Stimulated activated CD4-positive, alpha-beta T cell treated with anti-CD3 and anti-CD28 coated beads, Interleukin-15, amount 100 ng/mL, for 1 hour (primary cell): ENCODE data around the gene GKN1.

Source experiments
- DNase-seq, 2 donors: peaks; one replicate each; pipeline ENCODE4 v3.0.0-alpha.2; 2020; ENCODE audit warnings: low read depth in 1 of 2, low spot score in 1 of 2

Gene GKN1

GRCh38 chr2:68959001-68959400, 15.4 kb upstream of the GKN1 start:
- no peak for DNase-seq

- DNase-seq, result no peak
These were observed 13.1 kb upstream of the GKN1 start for GRCh38 chr2:68961380-68961779.

DNA sequence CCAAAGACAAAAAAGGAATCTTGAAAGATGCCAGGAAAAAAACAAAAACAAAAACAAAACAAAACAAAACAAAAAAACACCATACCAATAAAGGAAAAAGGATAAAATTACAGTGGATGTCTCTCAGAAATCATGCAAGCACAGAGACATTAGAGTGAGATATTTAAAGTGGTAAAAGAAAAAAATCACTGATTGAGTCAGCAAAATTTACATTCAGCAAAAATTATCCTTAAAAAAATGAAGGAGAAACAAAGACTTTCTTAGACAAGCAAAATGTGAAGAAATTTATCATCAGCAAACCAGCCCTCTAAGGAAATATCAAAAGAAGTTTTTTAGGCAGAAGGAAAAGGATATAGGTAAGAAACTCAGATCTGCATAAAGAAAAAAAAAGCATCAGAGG, 10.2 kb upstream of the GKN1 start:
- no peak for DNase-seq

GRCh38 chr2:68968221-68968620, 6.2 kb upstream of the GKN1 start:
- no peak for DNase-seq

DNA sequence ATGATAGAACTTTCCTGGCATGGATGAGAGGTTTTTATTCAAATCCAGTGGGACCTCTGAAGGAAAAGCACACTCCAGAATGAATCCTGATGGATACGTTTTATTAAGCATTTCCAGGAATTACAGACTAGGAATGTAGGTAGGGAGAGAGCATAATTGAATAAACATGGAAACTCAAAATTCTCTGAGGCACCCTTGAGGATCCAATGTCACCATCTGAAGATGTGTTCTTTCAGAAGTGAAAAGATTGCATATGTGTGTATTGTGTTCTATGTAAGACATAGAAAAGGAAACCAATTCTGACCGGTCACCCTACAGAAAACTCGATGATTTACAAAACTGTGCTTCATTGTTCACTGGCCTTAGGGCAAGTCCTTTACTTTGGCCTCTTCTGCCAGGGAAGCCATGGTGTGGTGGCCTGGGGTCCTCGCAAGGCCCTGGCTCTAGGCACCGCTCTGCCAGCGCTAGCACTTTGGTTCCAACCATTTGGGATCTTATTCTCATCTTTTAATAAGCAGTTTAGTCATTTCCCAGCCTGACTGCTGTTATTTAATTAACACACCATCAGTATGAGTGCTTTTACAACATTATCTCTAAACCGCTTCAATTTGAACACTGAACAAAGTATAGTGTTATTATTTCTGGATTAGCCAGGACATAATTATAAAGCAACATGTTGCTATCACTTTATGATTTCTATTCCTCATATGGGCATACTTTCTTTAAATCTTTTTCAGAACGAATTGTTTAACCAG, 4.5 kb upstream of the GKN1 start:
- DNase-seq, result no peak

- DNase-seq, result no peak
These were observed 3.7 kb upstream of the GKN1 start for GRCh38 chr2:68970566-68971265.

- DNase-seq, result no peak
These were observed 2.7 kb upstream of the GKN1 start for GRCh38 chr2:68971591-68972231.

DNA sequence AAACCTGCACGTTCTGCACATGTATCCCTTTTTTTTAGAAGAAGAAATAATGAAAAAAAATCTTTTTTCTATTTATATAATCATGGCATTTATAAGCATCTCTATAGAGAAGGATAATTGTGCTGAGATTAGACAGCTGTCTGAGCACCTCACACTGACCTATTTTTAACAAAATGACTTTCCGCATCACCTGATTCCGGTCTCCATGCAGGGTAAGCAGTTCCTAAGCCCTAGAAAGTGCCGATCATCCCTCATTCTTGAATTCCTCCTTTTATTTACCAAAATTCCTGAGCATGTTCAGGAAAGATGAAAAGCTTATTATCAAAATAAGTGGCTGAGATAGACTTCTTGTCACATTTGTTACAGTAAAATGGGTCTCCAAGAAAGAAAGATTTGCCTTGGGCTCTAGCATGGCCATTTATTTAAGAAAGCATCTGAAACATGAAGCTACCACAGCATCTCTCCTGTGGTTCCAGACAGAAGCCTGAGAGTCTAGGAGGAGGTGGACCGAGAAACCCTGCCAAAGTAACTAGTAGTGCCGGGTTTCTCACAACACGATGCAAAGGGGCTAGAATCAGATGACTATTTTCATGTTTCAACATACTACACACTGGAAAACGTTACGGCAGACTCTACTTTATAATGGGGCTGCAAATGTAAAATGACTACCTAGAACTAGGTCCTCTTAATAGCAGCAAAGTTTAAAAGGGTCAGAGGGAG, 670 bp downstream of the GKN1 start:
- no peak for DNase-seq

DNA sequence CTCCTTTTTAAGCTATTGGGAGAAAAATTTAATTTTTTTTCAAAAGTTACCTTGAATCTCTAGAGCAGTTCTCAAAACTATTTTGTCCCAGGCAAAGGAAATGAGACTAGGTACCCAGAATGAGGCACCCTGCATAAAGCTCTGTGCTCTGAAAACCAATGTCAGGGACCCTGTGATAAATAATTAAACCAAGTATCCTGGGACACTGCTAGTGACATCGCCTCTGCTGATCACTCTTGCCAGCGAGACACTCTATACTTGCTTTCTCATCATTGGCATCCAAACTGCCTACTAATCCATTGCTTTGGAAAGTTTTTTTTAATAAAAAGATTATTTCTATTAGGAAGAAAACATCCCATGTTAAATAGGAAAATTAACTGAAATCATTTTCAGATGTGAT, 1.4 kb downstream of the GKN1 start:
- no peak for DNase-seq

DNA sequence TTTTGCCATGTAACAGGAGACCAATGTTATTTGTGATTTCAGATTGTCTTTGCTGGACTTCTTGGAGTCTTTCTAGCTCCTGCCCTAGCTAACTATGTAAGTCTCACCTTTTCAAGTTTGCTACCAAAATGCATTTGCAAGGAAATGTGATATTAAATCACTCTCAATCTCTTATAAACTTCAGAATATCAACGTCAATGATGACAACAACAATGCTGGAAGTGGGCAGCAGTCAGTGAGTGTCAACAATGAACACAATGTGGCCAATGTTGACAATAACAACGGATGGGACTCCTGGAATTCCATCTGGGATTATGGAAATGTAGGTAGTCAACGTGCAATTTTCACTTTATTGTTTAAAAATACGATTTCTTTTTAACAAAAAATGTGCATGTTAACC, 3.0 kb downstream of the GKN1 start:
- no peak for DNase-seq

DNA sequence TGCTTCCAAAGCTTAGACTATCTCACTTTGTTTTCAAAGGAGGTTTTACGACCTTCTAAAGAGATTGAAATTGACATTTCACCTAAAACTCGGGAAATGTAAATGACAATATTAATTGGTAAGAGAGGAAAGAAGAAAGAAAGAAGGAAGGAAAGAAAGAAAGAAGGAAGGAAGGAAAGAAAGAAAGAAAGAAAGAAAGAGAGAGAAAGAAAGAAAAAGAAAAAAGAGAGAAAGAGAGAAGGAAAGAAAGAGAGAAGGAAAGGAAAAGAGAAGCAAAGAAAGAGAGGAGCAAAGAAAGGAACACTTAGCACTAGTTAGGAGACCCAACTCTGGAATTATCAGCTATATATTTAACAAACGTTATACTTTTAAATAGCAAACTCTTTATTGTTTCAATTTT, 3.7 kb downstream of the GKN1 start:
- no peak for DNase-seq

DNA sequence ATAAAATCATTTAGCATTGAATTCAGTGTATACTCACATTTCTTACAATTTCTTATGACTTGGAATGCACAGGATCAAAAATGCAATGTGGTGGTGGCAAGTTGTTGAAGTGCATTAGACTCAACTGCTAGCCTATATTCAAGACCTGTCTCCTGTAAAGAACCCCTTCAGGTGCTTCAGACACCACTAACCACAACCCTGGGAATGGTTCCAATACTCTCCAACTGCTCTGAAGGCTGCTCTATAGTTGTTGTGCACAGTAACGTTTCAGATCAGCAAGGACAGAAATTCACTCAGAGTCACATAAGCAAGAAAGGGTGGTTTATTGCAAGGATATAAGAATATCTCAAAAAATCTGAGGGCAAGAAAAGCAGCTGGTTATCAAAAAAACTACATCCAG, 6.5 kb downstream of the GKN1 start:
- no peak for DNase-seq

GRCh38 chr2:68987021-68987503, 12.6 kb downstream of the GKN1 start:
- DNase-seq, result no peak

- DNase-seq, result no peak
These were observed 14.6 kb downstream of the GKN1 start for GRCh38 chr2:68989035-68989434.

GRCh38 chr2:68992341-68992740, 17.9 kb downstream of the GKN1 start:
- no peak for DNase-seq

GRCh38 chr2:68992933-68993332, 18.5 kb downstream of the GKN1 start:
- no peak for DNase-seq

- DNase-seq, result no peak
These were observed 19.2 kb downstream of the GKN1 start for GRCh38 chr2:68993660-68994059.

- no peak for DNase-seq
These were observed 20.4 kb downstream of the GKN1 start for GRCh38 chr2:68994864-68995263.

GRCh38 chr2:68995916-68996315, 21.5 kb downstream of the GKN1 start:
- no peak for DNase-seq

DNA sequence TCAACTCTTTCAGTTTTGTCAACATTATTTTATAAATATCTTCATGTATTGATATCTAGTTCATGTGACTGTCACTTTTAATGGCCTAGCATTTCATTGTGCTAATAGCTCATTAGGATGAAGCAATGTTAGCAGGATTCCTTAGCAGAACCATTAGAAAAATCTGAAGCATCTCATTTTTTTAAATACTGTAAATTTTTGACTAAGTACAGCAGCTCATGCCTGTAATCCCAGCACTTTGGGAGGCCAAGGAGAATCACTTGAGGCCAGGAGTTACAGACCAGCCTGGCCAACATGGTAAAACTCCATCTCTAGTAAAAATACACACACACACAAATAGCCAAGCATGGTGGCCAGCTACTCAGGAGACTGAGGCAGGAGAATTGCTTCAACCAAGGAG, 23.0 kb downstream of the GKN1 start:
- DNase-seq, result no peak

DNA sequence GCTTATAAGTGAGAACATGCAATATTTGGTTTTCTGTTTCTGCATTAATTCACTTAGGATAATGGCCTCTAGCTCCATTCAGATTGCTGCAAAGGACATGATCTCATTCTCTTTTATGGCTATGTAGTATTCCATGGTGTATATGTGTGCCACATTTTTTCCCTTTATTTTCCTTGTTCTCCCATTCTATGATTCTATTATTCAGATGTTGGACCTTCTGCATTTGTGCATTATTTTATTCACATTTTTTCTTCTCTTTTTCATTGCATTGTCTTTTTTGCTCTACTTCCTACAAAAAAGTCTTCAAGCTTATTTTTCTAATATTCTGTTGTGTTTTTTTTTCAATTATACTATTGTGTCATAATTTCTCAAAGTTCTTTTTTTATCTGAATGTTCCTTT, 27.4 kb downstream of the GKN1 start:
- DNase-seq, result no peak

- DNase-seq, result no peak
These were observed 29.3 kb downstream of the GKN1 start for GRCh38 chr2:69003731-69004130.
